Uterus (tissue), 2 donors: ENCODE measurements around the gene LMNA.

Source experiments
- POLR2A ChIP-seq, 2 donors: fragments of 450-650 bp; IDR thresholded peaks; one replicate each; pipeline ENCODE4 v1.6.1; 2016; ENCODE audit warnings: antibody characterized with exemption in 2 of 2, mild to moderate bottlenecking in 1 of 2, moderate library complexity in 1 of 2
- TF ChIP-seq, protein P1 (sequence below), 4 experiments: fragments of 200-600 bp in 2 of 4; fragments of 450-650 bp in 2 of 4; sonication (generic) in 2 of 4; IDR thresholded peaks; one replicate each; pipeline ENCODE4 v1.5.1; 2016 to 2019; ENCODE audit warnings: antibody characterized with exemption in 4 of 4, mild to moderate bottlenecking in 2 of 4, moderate library complexity in 1 of 4

DNA sequence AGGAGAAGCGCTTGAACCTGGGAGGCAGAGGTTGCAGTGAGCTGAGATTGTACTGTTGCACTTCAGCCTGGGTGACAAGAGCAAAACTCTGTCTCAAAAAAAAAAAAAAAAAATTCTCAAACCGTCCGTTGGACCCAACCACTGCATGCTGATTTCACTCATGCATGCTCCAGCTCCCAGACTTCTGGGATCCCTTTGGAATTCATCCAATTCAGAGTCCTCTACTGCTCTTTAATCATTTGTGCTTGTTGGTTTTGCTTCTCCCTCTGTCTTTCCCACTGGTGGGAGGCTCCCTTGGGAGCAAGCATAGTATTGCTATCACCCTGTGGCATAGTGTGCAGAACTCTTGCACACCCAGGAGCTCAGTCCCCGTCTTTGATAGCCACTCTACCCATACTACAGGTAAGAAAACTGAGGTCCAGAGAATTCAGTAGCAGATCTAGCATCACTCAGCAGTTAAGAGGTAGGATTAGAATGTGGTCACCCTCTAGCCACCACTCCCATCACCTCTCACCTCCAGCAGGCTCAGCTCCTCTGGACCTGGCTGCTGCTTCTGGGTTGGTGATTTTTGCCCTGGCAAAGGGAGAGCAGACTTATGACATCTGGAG, 3.1 kb upstream of the LMNA start:
- TF ChIP-seq, protein P1, sequence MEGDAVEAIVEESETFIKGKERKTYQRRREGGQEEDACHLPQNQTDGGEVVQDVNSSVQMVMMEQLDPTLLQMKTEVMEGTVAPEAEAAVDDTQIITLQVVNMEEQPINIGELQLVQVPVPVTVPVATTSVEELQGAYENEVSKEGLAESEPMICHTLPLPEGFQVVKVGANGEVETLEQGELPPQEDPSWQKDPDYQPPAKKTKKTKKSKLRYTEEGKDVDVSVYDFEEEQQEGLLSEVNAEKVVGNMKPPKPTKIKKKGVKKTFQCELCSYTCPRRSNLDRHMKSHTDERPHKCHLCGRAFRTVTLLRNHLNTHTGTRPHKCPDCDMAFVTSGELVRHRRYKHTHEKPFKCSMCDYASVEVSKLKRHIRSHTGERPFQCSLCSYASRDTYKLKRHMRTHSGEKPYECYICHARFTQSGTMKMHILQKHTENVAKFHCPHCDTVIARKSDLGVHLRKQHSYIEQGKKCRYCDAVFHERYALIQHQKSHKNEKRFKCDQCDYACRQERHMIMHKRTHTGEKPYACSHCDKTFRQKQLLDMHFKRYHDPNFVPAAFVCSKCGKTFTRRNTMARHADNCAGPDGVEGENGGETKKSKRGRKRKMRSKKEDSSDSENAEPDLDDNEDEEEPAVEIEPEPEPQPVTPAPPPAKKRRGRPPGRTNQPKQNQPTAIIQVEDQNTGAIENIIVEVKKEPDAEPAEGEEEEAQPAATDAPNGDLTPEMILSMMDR (IDR thresholded peaks at IDR 0.05), result no peak
- no peak for TF ChIP-seq POLR2A (IDR thresholded peaks at IDR 0.05)
